ENCODE measurements around the gene NLRC5.
A peak's percentile ranks its signal among the peaks of the same experiment; 100 is the strongest.

Gene NLRC5

DNA sequence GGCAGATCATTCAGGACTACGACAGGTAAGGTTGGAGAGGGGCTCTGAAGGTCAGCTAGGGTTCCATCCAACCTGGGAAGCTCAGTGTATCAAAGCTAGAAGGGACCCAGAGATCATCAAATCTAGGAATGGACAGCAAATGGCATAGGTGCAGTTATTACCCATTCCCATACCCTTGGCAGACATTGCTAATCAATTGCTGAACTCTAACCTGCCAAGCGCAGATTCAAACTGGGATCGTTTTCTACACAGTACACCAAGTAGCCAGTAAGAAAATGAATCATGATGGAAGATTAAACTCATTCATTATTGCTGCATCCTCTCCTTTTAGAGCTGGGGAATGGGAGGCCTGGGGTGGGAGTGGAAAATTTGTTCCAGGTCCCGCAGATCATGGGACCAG lies 136.6 kb downstream of the NLRC5 start:
- no peaks in the 10 kb centered on the region for H3K4me1 ChIP-seq
- in situ Hi-C loops (cut with MboI; ENCODE audit: low sequenced_read_pairs) = no loop called here

DNA sequence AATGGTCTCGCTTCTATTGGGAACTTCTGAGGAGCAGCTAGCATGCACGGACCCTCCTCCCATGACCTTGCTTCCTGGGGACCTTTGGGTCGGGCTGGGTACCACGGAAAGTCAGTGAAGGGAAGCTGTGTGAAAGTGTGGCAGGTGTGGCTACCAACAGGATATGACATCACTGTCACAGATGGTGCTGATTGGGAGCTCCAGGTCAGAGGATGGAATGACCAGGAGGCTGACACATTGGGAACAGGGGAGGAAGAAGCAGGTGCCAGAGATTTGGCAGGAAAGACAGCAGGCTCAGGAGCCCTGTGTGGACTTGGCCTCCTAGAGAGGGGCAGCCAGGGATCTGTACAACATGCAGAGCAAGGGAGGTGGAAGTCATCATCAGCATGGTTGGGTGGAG lies 137.1 kb downstream of the NLRC5 start:
- Histone ChIP-seq H3K9me3 (no peaks in the 10 kb centered on the region), H3K27me3 (ENCODE audit: low read depth) (no peaks in the 10 kb centered on the region), H3K4me1 (no peaks in the 10 kb centered on the region), H3K4me3 (no peak overlapping the region), H3K36me3 (replicated peaks) (no peaks in the 10 kb centered on the region; the same call in 1 of the 2 replicates)
- DNase-seq (ENCODE audit: low spot score in 2 of 2) = no peak
- in situ Hi-C loops (cut with MboI; ENCODE audit: low sequenced_read_pairs) = no loop called here

More for the DNA sequence above, 136.6 kb downstream of the NLRC5 start:
- Histone ChIP-seq H3K27me3 (ENCODE audit: low read depth) (no peaks in the 10 kb centered on the region), H3K9me3 (no peaks in the 10 kb centered on the region), H3K4me3 (no peak overlapping the region), H3K36me3 (replicated peaks) (no peaks in the 10 kb centered on the region; the same call in 1 of the 2 replicates)
- DNase-seq (ENCODE audit: low spot score in 2 of 2) = no peak

DNA sequence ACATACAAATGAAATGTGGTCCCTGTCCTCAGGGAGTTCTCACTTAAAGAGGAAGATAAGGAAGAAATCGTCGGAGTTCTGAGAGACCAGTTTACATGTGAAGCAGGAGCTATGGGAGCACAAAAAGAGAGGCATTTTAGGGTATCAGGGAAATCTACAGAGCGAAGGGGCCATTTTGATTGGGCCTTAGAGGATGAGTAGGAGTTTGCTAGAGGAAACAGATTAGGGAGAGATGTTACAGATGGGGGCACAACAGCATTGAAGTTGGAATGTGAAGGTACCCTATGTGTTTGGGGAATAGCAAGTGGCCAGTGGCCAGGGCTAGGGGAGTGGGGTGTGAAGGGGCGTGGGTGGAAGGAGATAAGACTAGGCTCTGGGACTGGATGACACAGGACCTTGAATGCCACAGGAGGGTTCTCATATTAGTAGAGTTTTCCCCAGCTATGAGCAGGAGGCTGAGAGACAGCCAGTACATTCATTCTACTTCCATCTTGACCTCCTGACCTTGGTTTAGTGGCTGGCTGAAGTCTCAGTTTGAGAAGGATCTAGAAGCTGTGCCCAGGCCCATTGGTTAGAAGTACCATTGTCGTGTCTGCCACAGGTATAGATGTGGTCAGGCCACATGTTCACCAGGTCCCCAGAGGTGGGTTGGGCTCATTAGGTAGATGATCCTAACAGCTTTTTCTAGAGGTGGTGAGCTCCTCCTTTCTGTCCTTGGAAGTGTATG lies 137.8 kb downstream of the NLRC5 start:
- in situ Hi-C loops (cut with MboI; ENCODE audit: low sequenced_read_pairs) = no loop called here

DNA sequence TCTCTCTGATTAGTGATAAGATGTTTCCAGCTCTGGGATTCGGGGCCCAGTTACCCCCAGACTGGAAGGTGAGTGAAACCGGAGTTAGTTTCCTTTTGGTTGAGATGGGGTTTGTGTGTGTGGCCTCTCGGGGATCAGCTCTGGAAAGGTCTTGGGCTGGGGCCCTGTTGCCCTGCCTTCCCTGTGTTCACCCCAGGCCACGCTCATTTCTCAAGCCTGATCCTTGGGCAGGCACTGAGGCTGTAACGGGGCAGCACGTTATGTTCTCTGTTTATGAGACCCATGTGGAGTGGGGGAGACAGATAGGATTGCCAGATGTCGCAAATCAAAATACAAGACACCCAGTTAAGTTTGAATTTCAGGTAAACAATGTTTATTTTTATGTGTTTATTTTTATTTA lies 138.5 kb downstream of the NLRC5 start:
- Histone ChIP-seq H3K9me3 (no peaks in the 10 kb centered on the region), H3K4me1 (no peaks in the 10 kb centered on the region), H3K36me3 (replicated peaks) (no peaks in the 10 kb centered on the region; the same call in 1 of the 2 replicates), H3K4me3 (no peak overlapping the region), H3K27me3 (ENCODE audit: low read depth) (no peaks in the 10 kb centered on the region)
- in situ Hi-C loops (cut with MboI; ENCODE audit: low sequenced_read_pairs) = no loop called here
- no peak for DNase-seq (ENCODE audit: low spot score in 2 of 2)

More for the DNA sequence above, 137.8 kb downstream of the NLRC5 start:
- no peaks in the 10 kb centered on the region for H3K27me3 ChIP-seq (ENCODE audit: low read depth)
- no peaks in the 10 kb centered on the region; the same call in 1 of the 2 replicates for H3K36me3 ChIP-seq (replicated peaks)
- no peaks in the 10 kb centered on the region for H3K9me3 ChIP-seq
- no peak for DNase-seq (ENCODE audit: low spot score in 2 of 2)
- no peak overlapping the region for H3K4me3 ChIP-seq
- no peaks in the 10 kb centered on the region for H3K4me1 ChIP-seq

GRCh38 chr16:57128771-57129389 lies 139.5 kb downstream of the NLRC5 start:
- Histone ChIP-seq H3K9me3 (no peaks in the 10 kb centered on the region), H3K27me3 (ENCODE audit: low read depth) (no peaks in the 10 kb centered on the region), H3K4me3 (no peak overlapping the region), H3K36me3 (replicated peaks) (no peaks in the 10 kb centered on the region; the same call in 1 of the 2 replicates), H3K4me1 (no peaks in the 10 kb centered on the region)
- no peak for DNase-seq (ENCODE audit: low spot score in 2 of 2)
- in situ Hi-C loops (cut with MboI; ENCODE audit: low sequenced_read_pairs) = no loop called here

DNA sequence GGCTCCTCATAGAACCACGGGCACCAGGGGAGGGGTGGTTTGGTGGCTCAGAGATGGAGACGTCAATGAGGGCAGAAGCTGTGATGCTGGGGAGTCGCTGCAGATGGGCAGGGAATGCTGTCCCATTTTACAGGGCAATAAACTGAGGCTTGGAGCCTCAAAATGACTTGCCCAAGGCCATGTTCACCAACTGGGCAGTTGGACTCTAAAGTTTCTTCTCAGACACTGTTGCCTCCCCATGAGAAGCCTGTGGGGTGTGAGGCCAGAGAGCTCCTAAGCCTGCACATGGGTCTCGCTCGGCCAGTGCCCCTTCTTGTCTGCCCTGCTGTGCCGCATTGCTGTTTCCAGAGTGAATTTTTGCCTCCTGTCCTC lies 141.6 kb downstream of the NLRC5 start:
- H3K27me3 ChIP-seq (ENCODE audit: low read depth) = no peaks in the 10 kb centered on the region
- in situ Hi-C loops (cut with MboI; ENCODE audit: low sequenced_read_pairs) = no loop called here
- H3K4me3 ChIP-seq = no peak overlapping the region
- no peaks in the 10 kb centered on the region for H3K9me3 ChIP-seq
- no peaks in the 10 kb centered on the region; the same call in 1 of the 2 replicates for H3K36me3 ChIP-seq (replicated peaks)
- no peaks in the 10 kb centered on the region for H3K4me1 ChIP-seq
- no peak for DNase-seq (ENCODE audit: low spot score in 2 of 2)

DNA sequence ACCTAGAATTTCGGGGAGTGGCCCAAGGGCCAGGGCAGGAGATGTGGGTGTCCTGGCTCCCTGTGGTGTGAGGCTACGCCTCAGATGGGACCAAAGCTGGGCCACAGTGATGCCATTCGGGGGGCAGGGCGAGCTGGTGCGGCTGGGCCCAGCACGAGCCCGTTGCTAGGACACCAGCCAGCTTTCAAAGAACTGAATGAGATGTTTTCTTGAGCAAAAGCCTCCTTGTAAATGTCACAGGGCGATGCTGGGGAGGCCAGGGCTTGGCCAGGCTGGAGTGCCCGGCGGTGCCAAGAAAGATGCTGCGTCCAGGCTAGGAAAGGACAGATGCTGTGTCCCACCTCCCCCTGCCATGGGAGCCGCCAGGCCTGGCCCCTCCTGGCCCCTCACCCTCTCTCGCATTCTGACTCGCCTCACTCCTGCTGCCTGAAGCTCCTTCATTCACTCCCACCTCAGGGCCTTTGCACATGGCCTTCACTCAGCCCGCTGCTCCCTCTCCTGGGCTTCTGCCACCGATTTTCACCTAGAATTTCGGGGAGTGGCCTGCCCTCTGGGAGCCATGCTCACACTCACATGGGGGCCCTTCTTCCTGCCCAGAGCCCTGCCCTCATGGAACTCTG lies 142.1 kb downstream of the NLRC5 start:
- H3K4me3 ChIP-seq = no peak overlapping the region
- in situ Hi-C loops (cut with MboI; ENCODE audit: low sequenced_read_pairs) = no loop called here
- no peaks in the 10 kb centered on the region for H3K27me3 ChIP-seq (ENCODE audit: low read depth)
- no peaks in the 10 kb centered on the region for H3K4me1 ChIP-seq
- no peak for DNase-seq (ENCODE audit: low spot score in 2 of 2)
- H3K9me3 ChIP-seq = no peaks in the 10 kb centered on the region
- no peaks in the 10 kb centered on the region; the same call in 1 of the 2 replicates for H3K36me3 ChIP-seq (replicated peaks)

- H3K4me3 ChIP-seq = no peak overlapping the region
- no peaks in the 10 kb centered on the region for H3K4me1 ChIP-seq
- no peaks in the 10 kb centered on the region for H3K9me3 ChIP-seq
- in situ Hi-C loops (cut with MboI; ENCODE audit: low sequenced_read_pairs) = no loop called here
- H3K36me3 ChIP-seq (replicated peaks) = no peaks in the 10 kb centered on the region; the same call in 1 of the 2 replicates
- DNase-seq (ENCODE audit: low spot score in 2 of 2) = peak in 1 of 2 experiments; percentile 41
- no peaks in the 10 kb centered on the region for H3K27me3 ChIP-seq (ENCODE audit: low read depth)
These were observed 143.1 kb downstream of the NLRC5 start for GRCh38 chr16:57132470-57132869.

DNA sequence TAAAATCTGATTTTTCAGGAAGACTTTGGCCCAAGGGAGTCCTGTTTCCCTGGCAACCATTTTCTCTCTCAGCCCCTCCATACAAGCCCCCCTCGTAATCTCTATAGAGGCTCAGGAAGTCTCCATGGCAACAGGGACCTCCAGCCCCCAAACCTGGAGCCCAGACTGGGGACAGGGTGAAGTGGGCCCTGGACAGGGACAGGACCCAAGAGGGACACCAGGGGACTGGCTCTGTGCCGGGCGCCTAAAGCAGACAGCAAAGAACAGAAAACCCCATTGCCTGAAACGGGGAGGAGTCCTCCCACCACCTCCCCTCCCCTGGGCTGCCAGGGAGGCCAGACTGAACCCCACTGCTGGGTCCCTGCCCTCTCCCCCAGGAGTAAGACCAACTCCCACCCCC lies 143.7 kb downstream of the NLRC5 start:
- Histone ChIP-seq H3K27me3 (ENCODE audit: low read depth) (no peaks in the 10 kb centered on the region), H3K9me3 (no peaks in the 10 kb centered on the region), H3K36me3 (replicated peaks) (no peaks in the 10 kb centered on the region), H3K4me3 (no peak overlapping the region), H3K4me1 (no peaks in the 10 kb centered on the region)
- no peak for DNase-seq (ENCODE audit: low spot score in 2 of 2)
- in situ Hi-C loops (cut with MboI; ENCODE audit: low sequenced_read_pairs) = no loop called here
